GM19025 (cell line): Measurements from ENCODE around the gene PARP16.
A peak's percentile ranks its signal among the peaks of the same experiment; 100 is the strongest.

Experiments used
- ATAC-seq: cut with Tn5 transposase; IDR thresholded peaks from one replicate; pipeline ENCODE4 v1.9.1; 2021; ENCODE audit warnings: mild to moderate bottlenecking, low read depth, moderate library complexity; ENCODE audit not compliant: unreplicated experiment

Gene PARP16, protein sequence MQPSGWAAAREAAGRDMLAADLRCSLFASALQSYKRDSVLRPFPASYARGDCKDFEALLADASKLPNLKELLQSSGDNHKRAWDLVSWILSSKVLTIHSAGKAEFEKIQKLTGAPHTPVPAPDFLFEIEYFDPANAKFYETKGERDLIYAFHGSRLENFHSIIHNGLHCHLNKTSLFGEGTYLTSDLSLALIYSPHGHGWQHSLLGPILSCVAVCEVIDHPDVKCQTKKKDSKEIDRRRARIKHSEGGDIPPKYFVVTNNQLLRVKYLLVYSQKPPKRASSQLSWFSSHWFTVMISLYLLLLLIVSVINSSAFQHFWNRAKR

DNA sequence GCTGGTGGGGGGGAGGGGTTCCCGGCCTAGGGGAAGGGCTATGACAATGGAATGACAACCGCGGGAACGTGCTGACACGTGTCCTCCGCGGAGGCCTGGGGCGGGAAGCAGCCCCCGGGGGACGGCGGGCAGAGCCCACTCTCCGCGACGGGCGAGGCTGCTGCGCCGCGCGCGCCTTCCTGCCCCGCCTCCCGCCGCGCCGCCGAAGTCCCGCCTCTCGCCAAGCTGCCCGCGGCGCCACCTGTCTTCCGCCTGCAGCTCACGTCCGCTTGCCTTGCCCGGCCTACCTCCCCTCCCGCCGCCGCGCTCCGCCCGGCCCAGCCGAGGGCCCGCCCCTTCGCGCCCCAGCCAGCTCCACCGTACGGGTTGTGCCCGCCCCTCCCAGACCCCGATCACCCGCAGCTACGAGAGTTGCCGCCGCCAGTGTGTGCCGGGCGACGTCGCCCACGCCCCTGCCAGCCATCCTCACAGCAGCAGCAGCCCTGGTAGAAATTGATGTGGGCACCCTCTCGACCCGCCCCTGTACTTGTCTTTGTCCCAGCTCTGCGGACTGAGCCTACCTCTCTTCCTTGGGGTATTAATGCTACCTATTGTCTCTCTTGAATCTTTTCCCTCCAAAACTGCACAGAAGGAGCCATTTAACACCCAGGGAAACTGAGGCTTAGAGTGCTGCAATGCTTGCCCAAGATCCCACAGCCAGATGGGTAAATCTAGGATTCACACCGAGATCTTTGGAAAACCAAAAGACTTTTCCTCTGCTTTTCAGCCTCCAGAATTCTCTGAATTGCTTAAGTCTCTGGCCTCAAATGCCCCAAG, at the start of gene PARP16:
Gene PARP16 (minus strand): TSS at position 180 of the 816 bp plus-strand sequence. CDS start 457 bp downstream, outside the sequence.
- peak; percentile 93 for ATAC-seq

DNA sequence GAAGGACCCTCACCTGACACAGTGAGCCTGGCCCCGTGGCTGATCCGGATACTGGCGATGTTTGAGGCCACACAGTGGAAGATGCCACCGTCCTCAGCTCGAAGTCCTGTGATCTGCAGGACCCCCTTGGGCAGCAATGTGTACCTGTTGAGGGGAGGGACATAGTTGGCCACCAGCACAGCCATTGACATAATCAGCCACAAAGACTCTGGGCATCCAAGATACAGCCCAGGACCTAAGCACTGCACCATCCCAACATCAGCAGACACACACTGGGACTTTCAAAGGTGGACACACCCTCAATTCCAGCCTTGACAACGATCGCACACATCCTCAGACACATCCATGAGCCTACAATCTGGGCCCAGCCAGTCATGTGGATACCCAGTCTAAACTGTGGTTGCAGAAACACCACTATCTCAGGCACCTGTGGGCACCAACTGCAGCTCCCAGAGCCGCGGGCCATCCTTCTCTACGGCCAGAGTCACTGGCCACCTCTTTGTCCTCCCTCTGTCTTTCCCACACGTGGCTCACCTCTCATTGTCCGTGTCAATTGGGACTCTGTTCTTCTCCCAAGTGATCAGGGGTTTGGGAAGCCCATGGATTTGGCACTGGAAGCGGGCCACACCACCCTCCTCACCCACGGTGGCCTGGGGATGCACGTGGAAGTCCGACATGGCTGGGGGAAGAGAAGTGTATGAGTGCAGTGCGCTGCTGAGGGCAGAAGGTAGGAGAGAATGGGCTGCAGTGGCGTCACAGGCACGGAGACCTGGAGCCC, 48.8 kb upstream of the PARP16 start:
- ATAC-seq, result no peak

DNA sequence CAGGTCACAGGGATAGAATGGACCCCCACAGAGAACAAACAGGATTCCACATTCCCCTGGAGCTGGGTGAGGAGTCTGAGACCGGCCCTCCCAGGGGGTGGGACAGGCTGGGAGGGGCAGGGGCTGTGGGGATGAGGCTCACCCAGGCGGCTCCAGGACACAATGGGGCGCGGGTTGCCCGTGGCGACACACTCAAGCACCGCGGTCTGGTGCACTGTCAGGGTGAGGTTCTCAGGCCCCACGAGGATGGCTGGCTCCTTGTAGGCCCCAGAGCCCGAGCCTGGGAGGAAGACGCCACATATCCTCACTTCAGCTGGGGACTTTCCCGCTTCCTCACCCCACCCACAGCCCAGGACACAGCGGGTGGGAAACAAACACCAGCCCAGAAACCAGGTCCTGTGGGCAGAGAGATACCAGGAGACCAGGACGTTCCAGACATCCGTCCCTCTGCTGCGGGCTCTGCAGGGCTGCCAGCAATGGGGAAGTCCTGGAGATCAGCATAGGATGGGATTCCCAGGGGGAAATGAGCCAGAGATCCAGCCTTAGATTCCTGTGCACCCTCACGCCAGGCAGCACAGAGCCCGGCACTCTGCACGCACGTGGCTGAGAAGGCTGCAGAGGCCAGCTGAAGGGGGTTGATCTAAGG, 48.0 kb upstream of the PARP16 start:
- ATAC-seq, result no peak

DNA sequence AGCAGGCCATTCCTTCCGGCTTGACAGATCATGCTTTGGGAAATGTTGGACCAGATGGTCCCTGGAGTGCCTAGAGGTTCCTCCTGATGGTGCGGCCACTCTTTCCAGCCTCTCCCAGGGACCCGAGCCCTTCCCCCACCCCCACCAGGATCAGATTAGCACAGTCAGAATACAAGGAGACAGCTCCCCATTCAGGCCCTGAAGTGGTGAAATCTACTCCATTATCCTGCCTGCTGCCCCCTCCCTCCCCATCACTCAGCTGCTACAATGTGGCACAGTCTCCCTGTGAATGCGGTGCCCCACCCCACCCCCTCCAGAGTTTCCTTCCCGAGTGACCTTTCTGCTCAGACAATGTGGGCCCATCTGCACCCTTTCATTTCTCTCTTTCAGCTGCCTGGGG, 47.2 kb upstream of the PARP16 start:
- ATAC-seq, result no peak

DNA sequence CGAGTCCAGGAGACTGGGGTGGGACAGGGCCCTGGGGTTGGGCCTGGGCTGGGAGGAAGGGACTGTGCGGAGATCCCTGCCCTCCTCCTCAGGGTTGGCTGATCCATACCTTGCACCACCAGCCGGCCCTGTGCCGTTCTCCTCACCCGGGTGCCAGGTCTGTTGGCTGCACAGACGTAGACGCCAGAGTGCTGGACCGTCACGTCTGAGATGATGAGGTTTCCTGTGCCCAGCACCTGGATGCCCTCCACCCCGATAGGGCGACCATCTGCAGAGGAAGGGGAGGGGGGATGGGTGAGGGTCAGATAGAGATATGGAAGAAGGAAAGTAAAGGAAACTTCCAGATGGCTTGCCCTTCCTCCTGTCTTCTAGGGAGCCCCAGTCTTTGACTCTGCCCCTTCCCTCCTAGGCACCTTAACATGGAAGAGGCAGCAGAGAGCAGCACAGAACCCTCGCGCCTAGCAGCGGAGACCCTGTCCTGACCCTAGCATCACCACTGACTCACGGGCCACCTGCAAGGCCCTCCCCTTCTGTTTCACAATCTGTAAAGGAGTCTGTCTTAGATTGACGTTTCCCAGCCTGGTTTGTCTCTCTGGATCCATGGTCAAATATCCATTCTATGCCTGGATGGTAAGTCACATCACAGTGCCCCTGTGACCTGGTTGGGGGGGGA, 46.6 kb upstream of the PARP16 start:
- no peak for ATAC-seq

DNA sequence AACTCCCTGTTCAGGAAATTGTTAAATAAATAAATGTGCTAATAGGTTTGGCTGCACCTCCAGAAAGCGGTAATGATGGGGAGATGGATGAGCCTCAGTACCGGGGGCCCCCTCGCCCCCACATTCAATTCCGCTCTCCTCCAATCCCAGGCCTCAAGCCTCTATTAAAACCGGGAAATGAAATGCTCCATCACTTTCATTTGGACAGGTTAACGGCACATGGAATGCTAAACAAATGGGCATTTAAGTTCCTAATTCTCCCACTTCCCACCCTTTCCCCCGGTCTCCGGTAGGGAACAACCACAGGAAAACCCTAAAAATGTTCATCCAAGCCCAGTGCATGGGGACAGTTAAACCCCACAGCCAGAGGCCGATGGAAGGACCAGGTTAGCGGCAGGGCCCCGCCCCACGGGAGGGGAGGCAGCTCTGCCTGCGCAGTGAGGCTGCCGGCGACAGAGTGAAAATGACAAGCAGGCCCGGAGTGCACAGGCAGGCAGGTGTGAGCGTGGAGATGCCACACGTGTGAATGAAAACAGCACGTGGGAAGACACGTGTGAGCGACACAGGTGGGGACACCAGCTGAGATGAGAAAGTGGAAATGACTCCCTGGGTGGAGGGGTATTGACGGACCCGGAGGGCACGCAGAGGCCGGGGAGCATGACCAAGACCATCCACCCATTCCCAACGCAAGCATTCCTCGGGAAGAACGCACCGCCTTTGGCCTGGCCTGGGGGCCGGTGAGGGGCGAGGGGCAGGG, 45.9 kb upstream of the PARP16 start:
- no peak for ATAC-seq

DNA sequence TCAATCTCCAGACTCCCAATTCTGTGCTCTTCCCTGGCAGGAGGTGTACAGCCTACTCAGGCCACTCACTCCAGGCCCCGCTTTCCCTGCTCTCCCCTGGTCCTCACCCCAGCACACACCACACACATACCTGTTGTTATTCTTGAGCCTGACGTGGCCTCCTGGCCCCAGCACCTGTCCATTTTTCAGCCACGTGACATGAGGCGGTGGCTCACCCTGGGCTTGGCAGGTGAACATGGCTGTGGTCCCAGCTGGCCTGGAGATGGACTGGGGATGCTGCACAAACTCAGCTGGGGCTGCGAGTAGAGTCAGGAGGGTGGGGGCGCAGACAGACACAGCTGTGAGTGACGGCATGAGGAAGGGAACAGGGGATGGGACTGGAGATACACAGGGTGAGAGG, 45.1 kb upstream of the PARP16 start:
- no peak for ATAC-seq

DNA sequence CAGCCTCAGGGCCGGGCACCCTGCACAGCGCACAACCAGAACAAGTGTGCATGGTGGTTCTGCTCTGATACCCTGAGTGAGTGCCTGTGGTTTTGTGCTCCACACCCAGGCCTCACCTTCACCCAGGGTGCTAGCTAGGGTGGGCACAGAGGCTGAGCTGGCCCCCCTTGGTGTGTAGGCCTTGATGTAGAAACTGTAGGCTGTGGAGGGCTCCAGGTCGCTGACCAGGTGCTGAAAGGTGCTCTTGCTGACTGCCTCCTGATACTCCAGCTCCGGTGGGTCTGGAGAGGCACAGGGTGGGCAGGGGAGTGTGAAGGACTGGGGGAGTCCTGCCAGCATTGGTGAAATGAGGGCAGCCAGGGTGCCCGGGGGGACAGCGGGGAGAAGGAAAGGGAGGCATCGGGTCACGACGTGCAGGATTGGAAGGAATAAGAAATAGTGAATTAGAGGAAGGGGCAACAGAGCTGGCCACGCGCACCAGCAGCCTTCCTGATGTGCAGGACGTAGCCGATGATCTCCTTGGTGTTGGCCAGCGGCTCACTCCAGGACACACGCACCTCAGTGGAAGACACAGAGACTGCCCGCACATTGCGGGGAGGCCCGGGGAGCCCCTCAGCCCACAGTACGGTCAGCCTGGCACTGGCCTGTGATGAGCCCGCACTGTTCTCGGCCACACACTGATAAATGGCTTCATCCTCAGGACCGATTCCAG, 44.4 kb upstream of the PARP16 start:
- ATAC-seq, result no peak

DNA sequence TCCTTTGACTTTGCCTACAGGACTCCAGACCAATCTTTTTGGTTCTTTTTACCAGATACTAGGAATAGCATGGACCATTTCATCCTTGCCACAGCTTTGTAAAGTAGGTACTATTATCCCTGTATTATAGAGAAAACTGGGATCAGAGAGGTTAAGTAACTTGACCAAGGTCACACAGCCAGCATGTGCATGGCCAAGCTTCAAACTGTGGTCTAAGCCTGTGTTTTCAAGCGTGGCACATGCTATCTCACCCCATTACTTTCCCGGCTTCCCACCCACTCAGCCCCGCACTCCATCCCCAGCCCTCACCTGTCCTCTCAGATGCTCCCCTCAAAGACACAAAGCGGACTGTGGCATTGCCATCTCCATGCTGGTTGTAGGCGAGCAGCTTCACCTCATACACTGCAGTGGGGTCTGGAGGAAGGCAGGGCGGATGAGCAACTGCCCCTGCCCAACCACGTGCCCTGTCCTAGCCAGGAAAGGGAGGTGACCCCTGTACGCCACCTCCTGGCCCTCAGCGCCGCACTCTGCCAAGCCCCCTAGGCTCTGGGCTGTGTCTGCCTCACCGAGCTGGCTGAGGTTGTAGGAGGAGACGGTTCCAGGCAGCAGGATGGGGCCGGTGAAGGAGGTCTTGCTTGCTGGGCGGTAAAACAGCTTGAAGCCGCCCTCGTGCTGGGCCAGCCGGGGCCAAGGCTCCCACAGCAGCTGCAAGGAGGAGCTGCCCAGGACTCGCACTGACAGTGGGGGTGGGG, 43.5 kb upstream of the PARP16 start:
- ATAC-seq, result no peak

DNA sequence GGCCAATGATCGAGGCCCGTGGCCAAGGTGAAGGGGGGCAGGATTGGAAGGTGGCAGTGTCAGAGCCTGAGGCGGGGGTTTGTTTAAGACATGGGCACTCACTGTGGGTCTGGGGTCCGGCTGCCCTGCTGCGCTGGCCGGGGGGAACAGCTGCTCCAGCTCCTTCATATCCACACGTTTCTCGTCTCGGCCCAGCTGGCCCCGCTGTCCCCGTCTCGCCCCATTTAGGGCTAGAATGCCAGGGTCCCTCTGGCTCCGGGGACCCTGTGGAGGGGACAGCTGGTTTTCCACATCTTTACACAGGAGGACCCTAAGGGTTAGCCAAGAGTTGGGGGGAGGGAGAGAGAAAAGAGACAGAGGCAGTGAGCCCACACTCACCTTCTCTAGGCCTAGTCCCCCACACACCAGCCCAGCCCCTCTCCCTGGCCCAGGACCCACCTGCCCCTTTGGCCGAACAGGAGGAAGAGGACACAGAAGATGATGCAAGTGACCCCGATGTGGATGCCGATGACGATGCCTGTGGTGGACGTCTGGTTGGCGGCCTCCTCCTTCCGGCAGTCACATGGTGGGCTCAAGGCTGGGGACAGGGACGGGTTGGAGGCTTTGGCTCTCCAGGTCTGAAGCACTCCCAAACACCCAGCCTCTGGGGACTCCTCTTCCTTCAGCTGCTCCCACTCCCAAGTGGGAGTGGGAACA, 42.8 kb upstream of the PARP16 start:
- ATAC-seq, result no peak

DNA sequence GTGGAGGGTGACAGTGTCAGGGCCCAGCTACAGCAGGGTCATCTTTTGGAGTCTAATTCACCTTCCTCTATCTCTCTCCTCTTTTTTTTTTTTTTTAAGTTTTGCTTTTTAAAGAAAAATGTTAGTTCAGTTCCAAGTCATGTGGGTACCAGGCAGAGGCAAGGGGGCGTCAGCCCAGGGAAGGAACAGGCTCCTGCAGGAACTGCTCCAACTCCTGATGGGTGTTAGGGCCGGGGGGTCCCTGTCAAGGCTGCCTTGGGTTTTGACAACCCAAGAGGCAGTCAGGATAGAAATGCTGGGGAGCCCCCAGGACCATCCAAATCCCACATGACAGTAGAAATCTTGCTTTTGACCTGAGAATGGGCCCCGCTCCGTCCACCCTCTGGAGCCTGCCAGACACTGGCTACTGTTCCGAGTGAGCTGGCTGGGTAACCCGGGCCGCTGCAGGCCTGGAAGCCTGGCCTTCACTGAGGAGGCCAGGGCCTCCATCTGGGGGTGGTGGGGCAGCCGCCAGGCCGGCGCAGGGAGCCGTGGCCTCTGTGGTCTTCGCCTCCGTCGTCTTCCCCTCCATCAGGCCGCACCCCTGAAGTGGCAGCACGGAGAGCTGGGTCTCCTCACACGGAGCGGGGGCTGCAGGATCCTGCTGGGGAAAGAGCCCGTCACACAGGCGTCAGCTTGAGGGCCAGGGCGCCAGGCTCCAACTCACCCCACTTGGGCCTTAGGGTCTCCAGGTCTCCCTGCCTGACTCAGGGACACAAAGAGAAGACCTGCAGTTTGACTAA, 42.0 kb upstream of the PARP16 start:
- ATAC-seq, result no peak

DNA sequence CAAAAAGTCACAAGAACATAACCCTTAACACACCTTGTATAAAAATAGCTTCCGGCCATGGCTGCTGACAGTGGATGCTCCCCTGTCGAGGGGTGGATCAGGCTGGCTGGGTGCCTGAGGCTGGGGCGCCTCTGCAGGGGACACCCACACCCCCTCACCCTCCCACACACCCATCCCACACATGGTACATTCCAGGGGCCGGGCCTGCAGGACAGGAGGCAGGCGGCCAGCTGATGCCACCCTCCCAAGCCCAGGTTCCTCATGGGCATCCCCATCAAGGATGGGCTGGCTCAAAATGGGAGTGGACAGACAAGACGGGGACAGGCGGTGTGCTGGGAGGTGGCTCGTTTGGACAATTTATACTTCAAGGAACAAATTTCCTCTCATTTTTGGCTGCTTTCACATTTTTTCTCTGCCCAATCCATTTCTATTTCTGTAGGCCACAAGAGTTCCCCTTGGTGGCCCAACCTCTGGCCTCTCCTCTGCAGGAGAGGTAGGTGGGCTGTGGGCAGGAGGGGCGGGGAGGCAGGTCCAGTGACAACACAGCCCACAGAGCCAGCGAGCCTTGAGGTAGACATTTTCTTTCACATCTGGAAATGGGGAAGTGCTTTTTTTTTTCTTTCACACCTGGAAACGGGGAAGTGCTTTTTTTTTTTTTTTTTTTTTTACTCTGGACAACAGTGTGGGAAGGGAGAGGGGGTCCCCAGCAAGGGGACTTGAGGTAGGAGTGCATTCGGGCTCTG, 41.1 kb upstream of the PARP16 start:
- no peak for ATAC-seq

DNA sequence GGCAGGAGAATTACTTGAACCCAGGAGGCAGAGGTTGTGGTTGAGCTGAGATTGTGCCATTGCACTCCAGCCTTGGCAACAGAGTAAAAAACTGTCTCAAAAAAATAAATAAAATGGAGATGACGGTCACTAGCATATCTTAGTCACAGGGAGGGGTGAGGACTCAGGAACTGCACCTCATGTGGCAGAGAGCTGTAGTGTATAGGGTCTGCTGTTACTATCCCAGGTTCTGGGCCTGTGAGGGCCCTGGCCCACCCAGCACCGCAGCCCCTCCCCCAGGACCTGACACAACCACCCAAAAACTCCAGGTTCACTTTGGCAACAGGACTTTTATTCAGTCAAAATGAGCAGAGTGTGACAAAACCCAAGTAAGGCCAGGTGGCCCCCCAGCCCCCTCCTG, 40.1 kb upstream of the PARP16 start:
- ATAC-seq, result no peak

DNA sequence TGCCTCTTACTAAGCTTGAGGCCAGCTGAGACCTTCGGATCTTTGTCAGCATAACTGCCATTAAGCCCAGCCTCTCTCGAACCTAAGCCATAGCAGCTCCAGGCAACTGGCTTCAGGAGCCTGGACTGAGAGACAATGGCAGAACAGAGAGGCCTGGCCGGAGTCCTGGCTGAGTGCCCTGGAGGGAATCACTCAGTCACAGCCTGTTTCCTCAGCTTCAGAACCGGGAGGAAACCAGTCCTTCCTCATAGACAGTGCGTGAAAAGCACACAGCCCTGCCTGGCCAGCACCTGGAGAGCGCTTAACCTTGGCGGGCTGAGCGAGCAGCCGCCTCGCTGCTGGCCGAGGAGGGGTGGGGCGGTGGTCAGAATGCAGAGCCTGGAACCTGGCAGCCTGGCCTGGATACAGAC, 39.4 kb upstream of the PARP16 start:
- ATAC-seq, result no peak

DNA sequence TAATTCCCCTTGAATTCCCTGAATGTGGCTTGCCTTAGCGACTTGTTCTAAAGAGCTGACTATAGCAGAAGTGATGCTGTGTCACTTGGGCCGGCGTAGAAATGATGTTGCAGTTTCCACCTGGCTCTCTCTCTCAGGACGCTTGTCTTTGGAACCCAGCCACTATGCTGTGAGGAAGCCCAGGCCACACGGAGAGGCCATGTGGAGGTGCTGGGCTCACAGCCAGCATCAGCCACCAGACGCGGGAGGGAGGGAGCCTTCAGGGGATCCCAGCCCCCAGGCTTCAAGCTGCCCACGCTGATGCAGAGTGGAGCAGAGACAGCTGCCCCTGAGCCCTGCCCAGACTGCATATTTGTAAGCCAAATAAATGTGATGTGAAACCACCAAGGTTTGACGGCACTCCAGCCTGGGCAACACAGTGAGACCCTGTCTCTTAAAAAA, 36.4 kb upstream of the PARP16 start:
- ATAC-seq, result no peak

DNA sequence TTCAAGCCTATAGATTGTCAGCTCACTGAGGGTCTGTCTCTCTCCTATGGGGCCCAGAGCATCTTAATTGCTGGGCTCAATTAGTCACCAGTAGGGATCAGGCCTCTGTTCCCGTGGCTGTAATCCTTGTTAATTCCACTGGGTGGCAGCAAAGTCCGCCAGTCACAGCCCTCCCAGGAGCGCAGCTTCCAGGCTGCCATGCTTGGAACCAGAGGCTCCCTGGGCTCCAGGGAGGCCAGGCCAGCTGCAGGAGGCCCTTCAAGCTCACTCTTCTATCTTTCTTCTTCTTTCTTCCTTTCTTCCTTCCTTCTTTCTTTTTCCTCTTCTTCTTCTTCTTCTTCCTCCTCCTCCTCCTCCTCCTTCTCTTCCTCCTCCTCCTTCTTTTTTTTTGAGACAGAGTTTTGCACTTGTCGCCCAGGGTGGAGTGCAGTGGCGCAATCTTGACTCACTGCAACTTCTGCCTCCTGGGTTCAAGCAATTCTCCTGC, 32.2 kb upstream of the PARP16 start:
- ATAC-seq, result no peak
